ENCODE results near the gene HOXD13.

HOXD13 gene

DNA sequence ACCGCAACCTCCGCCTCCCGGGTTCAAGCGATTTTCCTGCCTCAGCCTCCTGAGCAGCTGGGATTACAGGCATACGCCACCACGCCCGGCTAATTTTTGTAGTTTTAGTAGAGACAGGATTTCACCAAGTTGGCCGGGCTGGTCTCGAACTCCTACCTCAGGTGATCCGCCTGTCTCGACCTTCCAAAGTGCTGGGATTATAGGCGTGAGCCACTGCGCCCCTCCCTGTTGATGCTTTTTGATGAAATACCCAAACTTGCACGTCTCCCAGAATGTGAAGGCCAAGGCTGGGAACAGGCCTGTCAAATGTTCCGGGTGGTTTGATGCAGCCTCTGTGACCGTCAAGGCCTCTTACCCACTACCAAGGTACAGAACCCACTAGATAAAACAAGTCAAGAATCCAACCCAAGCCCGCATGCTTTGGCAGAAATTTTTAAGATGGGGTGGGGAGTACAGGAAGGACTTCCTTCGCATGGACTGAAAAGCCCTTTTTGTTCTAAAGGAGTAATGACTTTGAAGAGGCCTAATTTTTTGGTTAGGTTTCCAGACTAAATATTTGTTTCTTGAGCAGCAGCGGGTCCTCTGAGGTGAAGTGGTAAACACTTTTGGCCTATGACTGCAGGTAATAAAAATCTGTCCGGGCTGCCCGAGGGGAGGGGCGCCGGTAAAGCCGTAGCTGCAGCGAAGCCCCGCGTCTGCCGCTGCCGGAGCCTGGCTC lies 5.0 kb upstream of the HOXD13 start:
- TF ChIP-seq, protein P1, sequence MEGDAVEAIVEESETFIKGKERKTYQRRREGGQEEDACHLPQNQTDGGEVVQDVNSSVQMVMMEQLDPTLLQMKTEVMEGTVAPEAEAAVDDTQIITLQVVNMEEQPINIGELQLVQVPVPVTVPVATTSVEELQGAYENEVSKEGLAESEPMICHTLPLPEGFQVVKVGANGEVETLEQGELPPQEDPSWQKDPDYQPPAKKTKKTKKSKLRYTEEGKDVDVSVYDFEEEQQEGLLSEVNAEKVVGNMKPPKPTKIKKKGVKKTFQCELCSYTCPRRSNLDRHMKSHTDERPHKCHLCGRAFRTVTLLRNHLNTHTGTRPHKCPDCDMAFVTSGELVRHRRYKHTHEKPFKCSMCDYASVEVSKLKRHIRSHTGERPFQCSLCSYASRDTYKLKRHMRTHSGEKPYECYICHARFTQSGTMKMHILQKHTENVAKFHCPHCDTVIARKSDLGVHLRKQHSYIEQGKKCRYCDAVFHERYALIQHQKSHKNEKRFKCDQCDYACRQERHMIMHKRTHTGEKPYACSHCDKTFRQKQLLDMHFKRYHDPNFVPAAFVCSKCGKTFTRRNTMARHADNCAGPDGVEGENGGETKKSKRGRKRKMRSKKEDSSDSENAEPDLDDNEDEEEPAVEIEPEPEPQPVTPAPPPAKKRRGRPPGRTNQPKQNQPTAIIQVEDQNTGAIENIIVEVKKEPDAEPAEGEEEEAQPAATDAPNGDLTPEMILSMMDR (IDR thresholded peaks at IDR 0.05; ENCODE audit: insufficient read depth, low read length, poor library complexity, severe bottlenecking): no peak
- H3K27me3 ChIP-seq (replicated peaks; ENCODE audit: control insufficient read depth, insufficient read depth, low read length): peaks cover 3% of the 10 kb centered on the region
- no peaks in the 10 kb centered on the region for H3K36me3 ChIP-seq (ENCODE audit: control insufficient read depth, insufficient read depth, low read length)
- H3K4me3 ChIP-seq (replicated peaks; ENCODE audit: low read depth, low read length): no peak overlapping the region
- DNase-seq (ENCODE audit: extremely low read depth, insufficient read length): no peak

DNA sequence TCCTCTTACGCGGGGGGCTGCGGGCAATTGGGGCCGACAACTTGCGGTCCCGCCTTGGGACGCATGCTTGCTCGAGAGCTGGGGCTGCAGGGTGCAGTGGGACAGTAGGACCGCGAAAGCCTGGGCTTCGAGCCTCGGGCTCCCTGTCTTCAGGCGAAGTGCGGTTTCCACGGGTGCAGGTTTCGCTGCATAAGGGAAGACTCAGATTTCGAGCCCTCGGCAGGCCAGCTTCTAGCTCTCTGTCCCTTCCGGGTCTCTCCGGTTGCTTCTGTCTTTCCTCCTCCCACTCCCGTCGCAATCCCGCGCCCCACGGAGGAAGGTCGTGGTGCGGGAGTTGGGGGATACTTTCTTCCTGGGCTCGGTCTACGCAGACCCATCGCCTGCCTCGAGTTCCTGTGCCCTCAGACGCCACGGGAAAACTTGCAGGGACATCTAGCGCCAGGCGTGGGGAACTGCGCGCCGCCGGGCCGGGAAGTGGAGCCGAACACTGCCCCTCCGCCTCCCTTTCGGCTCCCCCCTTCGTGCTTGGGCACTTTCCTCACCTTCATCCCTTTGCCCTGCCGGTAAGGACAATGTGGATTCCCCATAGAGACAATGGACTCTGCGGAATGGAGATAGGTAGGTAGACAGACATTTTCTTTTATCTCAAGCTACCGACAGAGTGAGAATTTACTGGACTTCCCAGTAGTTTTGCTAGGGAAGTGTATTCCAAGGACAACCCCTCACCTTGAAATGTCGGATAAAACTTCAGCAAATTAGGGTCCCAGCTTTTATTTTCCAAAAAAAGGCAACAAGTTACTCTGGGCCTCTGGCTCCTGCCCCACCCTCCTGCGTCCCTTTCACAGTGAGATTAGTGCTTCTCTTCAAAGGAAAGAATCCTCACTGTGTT lies 4.2 kb upstream of the HOXD13 start:
- peaks cover 3% of the 10 kb centered on the region for H3K27me3 ChIP-seq (replicated peaks; ENCODE audit: control insufficient read depth, insufficient read depth, low read length)
- no peak overlapping the region for H3K4me3 ChIP-seq (replicated peaks; ENCODE audit: low read depth, low read length)
- TF ChIP-seq, protein P1 (IDR thresholded peaks at IDR 0.05; ENCODE audit: insufficient read depth, low read length, poor library complexity, severe bottlenecking): peak; percentile 59
- H3K36me3 ChIP-seq (ENCODE audit: control insufficient read depth, insufficient read depth, low read length): no peaks in the 10 kb centered on the region
- no peak for DNase-seq (ENCODE audit: extremely low read depth, insufficient read length)

DNA sequence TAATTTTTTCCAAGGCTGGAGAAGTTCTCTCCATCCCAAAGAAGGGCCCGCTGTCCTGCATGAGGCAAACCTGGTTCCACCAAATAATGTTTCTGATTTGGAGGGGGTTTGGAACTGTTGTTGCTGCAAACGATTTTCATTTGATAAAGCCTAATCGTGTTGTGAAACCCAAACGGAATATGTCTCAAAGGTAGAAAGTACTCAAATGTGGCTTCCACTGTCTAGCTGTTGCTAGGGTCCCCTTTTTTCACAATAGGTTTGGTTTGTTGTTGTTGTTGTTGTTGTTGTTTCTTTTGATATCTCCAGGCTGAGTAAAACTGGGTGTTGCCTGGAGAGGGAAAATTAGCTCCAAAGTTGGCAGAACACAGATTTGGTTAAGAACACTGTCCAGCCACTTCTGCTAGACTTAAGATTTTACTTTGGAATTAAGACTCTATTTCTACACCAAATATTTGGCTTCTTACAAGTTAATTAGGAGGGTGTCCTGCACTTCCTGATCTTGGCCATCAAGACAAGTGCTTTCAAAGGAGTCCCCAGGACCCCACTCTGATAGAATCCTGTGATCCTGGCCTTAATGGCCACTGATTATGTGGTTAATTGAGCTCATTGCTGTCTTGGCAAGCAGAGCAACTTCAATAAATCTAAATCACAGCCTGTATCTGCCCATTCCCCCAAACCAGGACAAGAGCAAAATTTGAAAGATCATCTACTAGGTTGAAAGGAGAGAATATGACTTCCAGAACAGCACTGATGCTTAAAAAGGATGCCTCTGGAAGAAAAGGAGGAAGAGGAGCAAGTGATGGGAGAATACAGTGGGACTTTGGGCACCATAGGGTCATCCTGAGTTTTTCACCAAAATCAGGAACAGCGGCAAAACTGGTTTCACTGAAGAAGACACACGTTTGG lies 3.3 kb upstream of the HOXD13 start:
- Histone ChIP-seq H3K4me3 (replicated peaks; ENCODE audit: low read depth, low read length) (no peak overlapping the region), H3K36me3 (ENCODE audit: control insufficient read depth, insufficient read depth, low read length) (no peaks in the 10 kb centered on the region), H3K27me3 (replicated peaks; ENCODE audit: control insufficient read depth, insufficient read depth, low read length) (peaks cover 3% of the 10 kb centered on the region)
- TF ChIP-seq, protein P1 (IDR thresholded peaks at IDR 0.05; ENCODE audit: insufficient read depth, low read length, poor library complexity, severe bottlenecking): no peak
- DNase-seq (ENCODE audit: extremely low read depth, insufficient read length): no peak

DNA sequence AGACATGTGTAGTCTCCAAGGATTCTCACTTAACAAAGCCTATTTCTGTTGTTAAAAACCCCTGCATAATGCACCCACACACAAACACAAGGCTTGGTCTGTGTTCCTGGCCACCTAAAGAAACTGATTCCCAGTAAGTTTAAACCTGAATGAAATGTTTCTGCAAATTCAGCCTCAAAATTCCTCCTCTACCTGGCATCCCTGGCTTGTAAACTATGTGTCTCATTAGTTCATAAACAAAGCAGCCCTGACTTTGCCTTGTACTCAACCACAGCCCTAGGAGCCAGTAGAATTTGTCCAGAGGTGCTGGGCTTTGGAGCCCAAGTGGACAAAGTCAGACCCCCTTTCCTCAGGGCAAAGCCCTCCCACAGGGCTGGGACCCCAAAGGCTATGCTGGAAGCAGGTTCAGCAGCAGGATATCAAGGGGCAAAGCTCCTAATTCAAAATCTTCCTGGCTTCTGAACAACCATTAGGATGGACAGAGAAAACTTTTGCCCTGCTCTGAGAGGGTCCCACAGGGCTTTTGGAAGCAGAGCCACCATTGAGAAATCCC lies 2.6 kb upstream of the HOXD13 start:
- peaks cover 3% of the 10 kb centered on the region for H3K27me3 ChIP-seq (replicated peaks; ENCODE audit: control insufficient read depth, insufficient read depth, low read length)
- DNase-seq (ENCODE audit: extremely low read depth, insufficient read length): no peak
- TF ChIP-seq, protein P1 (IDR thresholded peaks at IDR 0.05; ENCODE audit: insufficient read depth, low read length, poor library complexity, severe bottlenecking): no peak
- H3K36me3 ChIP-seq (ENCODE audit: control insufficient read depth, insufficient read depth, low read length): no peaks in the 10 kb centered on the region
- no peak overlapping the region for H3K4me3 ChIP-seq (replicated peaks; ENCODE audit: low read depth, low read length)

DNA sequence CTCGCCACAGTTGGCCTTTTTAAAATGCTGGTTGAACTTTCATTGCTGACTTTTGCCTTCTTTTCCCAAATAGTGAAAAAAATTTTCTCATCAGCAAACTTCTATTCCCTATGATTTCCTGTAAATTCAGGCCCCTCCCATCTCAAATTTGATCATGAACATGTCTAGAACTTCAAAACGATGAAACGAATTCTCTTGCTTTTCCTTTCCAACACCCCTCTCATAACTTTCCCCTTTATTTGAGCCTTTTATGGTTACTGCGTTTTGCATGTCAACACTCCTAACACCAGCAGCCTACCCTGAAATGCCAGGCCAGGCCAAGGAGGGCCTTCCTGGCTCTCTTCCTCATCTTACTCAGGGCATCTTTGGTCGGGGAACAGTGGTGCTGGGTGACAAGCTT lies 1.7 kb upstream of the HOXD13 start:
- peaks cover 3% of the 10 kb centered on the region for H3K27me3 ChIP-seq (replicated peaks; ENCODE audit: control insufficient read depth, insufficient read depth, low read length)
- H3K4me3 ChIP-seq (replicated peaks; ENCODE audit: low read depth, low read length): no peak overlapping the region

More for the DNA sequence above, 1.7 kb upstream of the HOXD13 start:
- no peak for DNase-seq (ENCODE audit: extremely low read depth, insufficient read length)
- H3K36me3 ChIP-seq (ENCODE audit: control insufficient read depth, insufficient read depth, low read length): no peaks in the 10 kb centered on the region
- TF ChIP-seq, protein P1 (IDR thresholded peaks at IDR 0.05; ENCODE audit: insufficient read depth, low read length, poor library complexity, severe bottlenecking): no peak

All from GM06990 (cell line).